CD4-positive, alpha-beta T cell treated with Interleukin-6 for 4 hours (primary cell): ENCODE data around the gene TRIM40.

Experiments
- DNase-seq: peaks from one replicate; pipeline ENCODE4 v3.0.0-alpha.2; 2020; ENCODE audit warnings: mixed read lengths

TRIM40 gene, protein sequence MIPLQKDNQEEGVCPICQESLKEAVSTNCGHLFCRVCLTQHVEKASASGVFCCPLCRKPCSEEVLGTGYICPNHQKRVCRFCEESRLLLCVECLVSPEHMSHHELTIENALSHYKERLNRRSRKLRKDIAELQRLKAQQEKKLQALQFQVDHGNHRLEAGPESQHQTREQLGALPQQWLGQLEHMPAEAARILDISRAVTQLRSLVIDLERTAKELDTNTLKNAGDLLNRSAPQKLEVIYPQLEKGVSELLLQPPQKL

GRCh38 chr6:30135757-30136156 is at the start of gene TRIM40:
TRIM40 (plus strand) TSS chr6:30136140; CDS start chr6:30137037, 897 bp downstream.
- DNase-seq: no peak

DNA sequence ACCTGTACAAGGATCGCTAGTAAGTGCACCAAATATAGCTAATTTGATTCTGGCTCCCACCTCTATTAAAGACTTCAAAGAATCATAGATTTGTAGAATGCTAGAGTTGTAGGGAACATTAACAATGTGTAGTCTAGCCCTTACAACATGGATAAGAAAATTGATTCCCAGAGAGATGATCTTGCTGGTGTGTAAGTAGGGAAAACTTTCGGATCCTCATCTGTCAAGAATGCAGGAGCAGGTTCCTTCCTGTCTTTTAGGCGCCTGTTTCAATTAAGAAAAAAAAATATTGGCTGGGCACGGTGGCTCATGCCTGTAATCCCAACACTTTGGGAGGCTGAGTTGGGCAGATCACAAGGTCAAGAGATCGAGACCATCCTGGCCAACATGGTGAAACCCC is 48.1 kb upstream of the TRIM40 start:
- DNase-seq: no peak

- no peak for DNase-seq
These were observed 44.2 kb upstream of the TRIM40 start for GRCh38 chr6:30091577-30092381.

GRCh38 chr6:30092852-30093543 is 42.9 kb upstream of the TRIM40 start:
- no peak for DNase-seq

DNA sequence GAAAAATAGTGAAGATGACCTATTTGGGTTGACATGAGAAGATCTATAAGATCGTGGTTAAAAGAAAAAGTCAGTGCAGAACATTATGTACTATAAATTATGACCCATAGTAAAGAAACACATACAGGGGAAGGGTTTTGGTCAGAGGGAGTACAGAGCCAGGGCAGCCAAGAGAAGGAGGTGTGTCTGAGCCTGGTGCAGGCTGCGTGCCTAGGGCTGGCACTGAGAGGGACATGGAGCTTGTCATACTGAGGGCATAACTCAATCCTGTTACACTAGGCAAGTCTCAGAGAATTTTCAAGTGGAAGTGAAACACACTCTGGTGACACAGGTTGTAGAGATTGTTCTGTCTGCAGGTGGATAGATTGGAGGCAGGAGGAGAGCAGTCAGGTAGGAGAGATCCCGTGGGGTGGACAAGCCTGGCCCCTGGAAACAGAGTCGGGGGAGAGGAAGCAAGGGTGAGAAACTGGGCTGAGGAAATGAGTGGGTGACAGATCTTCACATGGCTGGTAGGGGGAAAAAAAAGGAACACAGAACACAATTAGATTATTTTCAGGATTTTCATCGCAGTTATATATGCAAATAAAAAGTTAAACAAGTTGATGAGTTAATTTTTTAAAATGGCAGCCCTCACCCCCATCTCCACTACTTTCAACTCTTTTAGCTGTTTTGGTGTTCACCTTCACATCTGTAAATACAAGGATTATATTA is 41.8 kb upstream of the TRIM40 start:
- DNase-seq: no peak

DNA sequence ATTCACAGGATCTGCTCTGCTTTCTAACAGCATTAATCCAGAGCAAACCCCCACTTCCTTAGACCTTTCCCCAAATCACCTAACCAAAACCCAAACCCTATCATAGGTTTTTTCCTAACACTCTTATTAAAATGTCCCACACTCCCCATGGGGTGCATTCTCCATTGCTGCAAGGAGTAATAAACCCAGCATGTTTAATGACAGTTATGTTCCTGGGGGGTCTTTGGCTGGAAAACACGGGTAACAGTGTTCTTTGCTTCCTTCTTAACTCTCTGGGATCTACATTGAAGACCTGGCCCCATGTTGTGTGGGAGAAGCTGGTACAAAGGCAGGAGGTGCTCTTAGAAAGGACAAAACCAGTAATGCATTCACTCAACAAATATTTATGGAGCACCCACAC is 39.1 kb upstream of the TRIM40 start:
- DNase-seq: no peak

DNA sequence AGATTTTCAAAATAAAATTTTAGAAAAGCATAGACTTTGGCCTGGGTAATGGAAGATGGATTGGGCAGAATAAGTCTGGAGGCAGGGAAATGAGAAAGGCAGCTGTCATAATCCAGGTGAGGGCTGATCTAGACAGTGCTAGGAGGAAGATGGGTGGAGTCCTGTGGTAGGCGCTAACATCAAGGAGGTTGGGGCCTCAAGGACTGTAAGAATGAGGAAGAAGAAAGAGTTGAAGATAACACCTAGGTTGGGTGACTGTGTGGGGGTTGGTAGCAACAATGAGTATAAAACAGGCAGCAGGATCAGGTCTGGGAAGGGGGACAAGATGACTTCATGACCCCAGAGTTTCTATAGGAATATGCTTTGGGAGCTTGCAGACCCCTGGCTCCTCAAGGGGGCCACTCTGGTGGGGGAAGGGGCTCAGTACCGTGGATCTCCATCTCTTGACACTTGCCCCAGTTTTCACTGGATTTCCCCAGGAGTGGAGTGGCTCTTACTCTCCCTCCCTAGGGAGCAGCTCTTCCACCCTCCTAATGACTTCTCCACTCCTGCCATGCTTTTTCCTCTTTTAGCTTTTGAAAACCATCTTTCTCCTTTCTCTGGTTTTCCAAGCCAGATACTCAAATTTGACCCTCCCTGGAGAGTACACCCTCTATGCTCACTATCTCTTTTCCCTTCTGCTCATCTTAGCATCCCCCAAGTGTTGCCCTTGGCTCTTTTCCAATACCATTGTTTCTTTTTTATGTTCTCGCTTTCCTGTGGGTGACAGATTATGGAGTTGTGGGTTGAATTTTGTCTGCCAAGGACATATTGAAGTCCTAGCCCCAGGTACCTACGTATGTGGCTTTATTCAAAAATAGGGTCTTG is 37.8 kb upstream of the TRIM40 start:
- DNase-seq: peak; percentile 17

DNA sequence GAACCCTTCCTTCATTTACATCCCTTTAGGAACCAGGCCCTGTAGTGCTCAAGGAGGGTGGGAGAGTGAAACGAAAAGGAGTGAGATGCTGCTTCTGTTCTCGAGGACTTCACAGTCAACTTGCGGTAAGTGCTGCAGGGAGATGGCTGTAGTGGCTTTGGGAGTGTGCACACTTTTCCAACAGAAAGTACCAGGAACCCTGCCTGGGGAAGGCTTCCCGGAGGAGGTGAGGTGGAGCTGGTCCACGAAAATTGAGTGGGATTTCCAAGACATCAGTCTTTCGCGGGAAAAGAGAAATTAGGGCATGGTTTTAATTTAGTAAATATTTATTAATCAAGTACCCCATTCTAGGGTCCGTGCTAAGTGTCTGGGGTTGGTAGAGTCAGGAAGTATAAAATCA is 35.8 kb upstream of the TRIM40 start:
- no peak for DNase-seq

DNA sequence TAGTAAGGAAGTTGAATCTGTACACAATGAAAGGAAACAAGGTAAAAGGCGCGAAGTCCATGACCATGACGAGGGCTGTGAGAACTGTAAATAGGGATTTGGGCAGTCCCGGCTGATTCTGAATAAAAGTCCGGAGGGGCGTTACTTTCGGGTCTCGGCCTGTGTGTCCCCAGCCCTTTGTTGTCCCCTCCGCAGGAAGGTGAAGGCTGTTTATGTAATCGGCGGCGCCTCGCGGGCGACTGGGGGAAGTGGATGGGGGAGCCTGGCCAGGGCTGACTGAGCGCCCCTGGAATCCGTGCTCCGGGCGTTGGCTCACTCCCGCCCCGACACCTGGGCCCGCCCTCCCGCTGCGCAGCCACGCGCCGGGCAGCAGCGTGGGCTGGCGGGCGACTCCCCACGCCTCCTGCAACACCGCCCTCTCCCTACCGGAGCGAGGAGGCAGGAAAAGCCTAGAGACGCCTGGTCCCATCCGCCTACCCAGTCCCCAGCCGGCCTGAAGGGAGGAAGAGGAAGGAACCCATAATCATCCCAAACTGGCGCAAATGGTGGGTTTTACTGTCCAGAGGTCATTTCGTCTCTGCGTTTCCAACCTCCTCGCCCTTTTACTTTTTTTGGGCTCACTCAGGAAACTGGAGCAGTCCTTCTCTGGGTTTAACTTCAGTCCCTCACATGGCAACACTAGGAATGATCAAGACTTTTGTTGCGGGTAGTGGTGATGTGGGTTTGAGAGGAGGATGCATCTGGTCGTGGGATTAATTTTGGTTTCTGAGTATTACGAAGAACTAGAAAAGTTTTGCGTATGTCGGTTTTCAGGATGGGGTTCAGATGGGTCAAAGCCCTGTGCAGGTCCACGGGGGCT is 35.1 kb upstream of the TRIM40 start:
- peak; percentile 9 for DNase-seq

GRCh38 chr6:30101444-30102413 is 34.2 kb upstream of the TRIM40 start:
- DNase-seq: peak; percentile 74

DNA sequence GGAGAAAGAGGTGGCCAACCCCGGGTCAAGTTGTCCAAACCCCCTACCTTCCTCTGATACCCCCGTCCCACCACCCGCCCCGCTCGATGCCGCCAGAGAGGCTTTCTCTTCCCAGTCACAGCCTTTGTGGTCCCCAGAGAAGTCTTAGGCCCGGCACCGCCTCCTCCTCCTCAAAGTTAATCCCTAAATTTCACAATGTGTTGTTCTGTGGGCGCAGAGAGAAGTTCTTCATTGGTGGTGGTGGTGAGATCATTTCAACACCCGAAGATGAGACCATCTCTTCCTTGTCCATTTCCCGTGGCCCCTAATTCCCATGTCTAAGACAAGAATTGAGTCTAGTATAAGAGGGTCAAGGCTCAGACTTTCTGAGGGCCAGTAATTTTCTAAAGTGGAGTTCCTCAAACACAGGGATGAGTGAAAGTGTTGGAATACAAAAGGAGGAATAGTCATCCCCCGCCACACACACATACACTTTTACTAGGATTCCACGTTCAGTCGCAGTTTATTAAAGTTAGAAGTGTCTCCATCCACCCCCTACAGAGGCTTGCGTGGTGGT is 33.4 kb upstream of the TRIM40 start:
- DNase-seq: peak; percentile 12

- DNase-seq: peak; percentile 87
These were observed 32.7 kb upstream of the TRIM40 start for GRCh38 chr6:30102970-30103871.

DNA sequence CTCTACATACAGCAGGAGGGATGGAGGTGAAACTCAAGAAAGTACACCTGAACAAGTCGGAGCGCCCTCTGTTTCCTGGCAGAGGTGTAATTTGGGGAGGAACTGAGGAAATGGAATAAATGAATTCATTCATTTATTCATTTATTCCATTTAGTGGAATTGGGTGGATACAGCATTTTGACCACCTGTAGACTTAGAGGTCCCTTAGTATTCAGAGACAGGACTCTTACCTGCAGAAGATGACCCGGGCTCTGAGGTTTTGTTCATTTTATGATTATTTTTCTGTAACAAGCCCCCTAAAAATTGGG is 32.1 kb upstream of the TRIM40 start:
- peak; percentile 22 for DNase-seq

DNA sequence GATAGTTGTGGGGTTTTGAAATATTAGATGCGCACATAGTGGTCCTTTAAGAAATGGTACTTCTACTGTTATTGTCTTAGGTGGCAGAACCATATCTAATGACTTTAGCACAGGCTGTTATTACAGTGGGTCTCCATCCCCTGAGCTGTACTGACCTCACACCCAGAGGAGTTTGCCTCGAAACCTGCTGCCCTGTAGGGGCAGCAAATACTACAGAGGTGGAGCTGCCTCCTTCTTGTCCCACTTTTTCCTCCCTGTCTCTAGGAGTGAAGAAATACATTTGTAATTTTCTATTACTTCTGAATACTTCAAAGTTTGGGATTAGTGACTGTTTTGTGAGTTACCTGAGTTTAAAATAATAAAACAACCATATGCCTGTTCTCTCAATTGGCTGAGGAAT is 31.3 kb upstream of the TRIM40 start:
- no peak for DNase-seq

DNA sequence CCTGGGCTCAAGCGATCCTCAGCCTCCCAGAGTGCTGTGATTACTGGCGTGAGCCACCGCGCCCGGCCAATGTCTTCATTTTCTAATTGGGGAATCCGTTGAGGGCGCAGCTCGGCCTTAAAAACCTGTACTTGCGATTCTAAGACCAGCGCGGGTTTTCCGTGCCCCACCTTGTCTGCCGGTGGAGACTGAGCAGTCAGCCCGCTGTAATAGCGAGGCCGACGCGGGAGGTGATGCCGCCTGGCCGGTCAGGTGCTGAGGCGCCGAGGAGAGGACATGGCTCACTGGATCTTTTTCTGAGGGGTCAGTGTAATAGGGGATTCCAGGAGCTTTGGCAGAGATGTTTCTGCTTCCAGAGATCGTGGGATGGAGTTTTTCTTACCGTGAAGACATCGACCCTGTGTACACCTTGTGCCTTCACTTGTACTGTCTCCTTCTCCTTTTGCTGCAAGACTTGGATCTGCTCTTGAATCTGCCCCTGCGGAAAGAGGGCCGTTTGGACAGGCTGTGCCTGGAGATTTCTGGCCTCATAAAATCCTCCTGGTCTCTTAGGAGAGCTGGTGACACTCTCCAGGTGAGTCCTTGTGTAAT is 24.6 kb upstream of the TRIM40 start:
- no peak for DNase-seq

DNA sequence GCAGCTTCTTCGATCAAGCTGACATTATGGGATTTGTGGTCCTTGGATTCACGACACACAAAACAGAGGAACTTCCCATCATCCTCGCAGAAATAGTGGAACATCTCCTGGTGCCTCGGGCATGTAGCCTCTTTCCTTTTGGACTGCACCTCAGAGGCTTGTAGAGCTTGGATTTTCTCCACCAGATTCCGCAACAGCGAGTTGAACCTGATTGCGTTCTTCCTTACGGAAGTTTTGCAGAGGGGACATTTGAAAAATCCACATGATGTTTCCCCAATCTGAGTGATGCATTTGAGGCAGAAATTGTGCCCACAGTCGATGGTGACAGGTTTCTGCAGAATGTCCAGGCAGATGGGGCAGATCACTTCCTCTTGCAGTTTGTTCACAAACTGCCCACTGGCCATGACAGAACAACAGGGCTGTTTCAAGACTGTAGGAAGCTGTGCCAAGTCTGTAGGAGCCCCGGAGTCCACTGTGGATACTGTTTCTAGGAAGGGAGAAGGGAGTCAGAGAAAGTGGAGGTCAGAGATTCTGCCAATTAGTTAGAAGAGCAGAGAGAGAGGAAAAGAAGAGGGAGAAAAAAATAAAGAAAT is 23.4 kb upstream of the TRIM40 start:
- no peak for DNase-seq

DNA sequence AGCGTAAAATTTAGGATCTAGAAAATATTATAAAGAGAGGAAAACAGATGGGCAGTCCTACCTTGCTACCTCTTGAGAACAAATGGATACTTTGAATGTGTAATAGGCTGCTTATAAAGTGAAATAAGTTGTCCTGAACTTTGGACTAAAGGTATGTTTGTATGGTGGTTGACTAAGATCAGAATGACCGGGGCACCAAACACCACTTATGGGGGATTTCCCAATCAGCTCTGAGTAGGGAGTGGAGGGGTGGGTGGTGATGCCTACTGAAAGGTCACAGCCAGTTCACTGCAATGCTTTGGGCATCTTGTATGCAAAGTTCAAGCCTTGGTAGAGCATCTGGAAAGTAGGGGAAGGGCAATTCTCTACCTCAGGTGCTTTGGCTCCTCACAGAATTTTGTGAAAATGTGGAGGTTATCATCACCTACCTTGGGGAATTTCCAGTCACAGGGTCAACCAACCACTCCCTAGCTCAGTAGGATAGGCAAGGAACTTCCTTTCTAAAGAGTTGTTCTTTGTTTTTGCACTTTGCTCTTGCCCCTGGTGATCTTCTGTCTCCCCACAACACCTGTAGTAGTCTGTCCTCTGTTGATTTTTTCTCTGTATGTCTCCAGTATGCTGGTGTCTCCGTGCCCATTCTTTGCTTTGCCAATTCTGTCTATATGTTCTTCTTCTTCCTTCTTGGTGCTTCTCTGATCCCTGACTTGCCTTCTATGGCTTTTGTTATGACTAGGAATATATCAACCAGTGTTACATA is 22.8 kb upstream of the TRIM40 start, which contains the start of gene TRIM31:
TSS of gene TRIM31 (minus strand) at position 88 of the 757 bp plus-strand sequence. CDS start 285 bp downstream, outside the sequence.
- DNase-seq: no peak
